Measurements from ENCODE around the gene WWTR1.

- TF ChIP-seq, protein P1, sequence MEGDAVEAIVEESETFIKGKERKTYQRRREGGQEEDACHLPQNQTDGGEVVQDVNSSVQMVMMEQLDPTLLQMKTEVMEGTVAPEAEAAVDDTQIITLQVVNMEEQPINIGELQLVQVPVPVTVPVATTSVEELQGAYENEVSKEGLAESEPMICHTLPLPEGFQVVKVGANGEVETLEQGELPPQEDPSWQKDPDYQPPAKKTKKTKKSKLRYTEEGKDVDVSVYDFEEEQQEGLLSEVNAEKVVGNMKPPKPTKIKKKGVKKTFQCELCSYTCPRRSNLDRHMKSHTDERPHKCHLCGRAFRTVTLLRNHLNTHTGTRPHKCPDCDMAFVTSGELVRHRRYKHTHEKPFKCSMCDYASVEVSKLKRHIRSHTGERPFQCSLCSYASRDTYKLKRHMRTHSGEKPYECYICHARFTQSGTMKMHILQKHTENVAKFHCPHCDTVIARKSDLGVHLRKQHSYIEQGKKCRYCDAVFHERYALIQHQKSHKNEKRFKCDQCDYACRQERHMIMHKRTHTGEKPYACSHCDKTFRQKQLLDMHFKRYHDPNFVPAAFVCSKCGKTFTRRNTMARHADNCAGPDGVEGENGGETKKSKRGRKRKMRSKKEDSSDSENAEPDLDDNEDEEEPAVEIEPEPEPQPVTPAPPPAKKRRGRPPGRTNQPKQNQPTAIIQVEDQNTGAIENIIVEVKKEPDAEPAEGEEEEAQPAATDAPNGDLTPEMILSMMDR (IDR thresholded peaks at IDR 0.05; ENCODE audit: low read length), result no peak
- TF ChIP-seq EZH2 (IDR thresholded peaks at IDR 0.05; ENCODE audit: borderline replicate concordance, low read length), result no peak
These were observed 2.6 kb upstream of the WWTR1 start for GRCh38 chr3:149660462-149660861.

All from OCI-LY1 (cell line).